Measurements from ENCODE around the gene ZDHHC21. TPM values are rescaled to one million over a fixed set of nuclear protein-coding genes. Genes with fewer than 3 reads are reported as not detected.

Gene ZDHHC21
- total and polyA plus RNA-seq, 2 donors (not counting 1 experiment from before 2014, with no cell fraction given) = 5.2 to 8.6 TPM

GRCh38 chr9:14731294-14731981, 38.2 kb upstream of the ZDHHC21 start:
- Histone ChIP-seq H4K20me1 (ENCODE audit: control insufficient read depth, extremely low read depth, insufficient read depth, low read length) (no peaks in the 10 kb centered on the region), H3K79me2 (ENCODE audit: control insufficient read depth, insufficient read depth, low read length) (no peaks in the 10 kb centered on the region), H3K4me1 (ENCODE audit: control insufficient read depth, extremely low read depth, insufficient read depth, low read length) (no peaks in the 10 kb centered on the region), H3K4me2 (ENCODE audit: extremely low read depth, insufficient read depth, low read length) (no peak overlapping the region), H3K36me3 (ENCODE audit: control insufficient read depth, insufficient read depth, low read length) (no peaks in the 10 kb centered on the region), H3K27me3 (ENCODE audit: control insufficient read depth, insufficient read depth, low read length) (no peaks in the 10 kb centered on the region), H3K4me3 (replicated peaks in 1 of 4; ENCODE audit: control extremely low read depth in 1 of 4, insufficient read depth in 1 of 4, low read depth in 3 of 4, low read length in 4 of 4) (no peak overlapping the region), H2AFZ (ENCODE audit: low read length) (no peak overlapping the region), H3K27ac (ENCODE audit: insufficient read depth, low read length) (no peak overlapping the region), H3K9me3 (ENCODE audit: control insufficient read depth, insufficient read depth, low read depth, low read length) (no peaks in the 10 kb centered on the region), H3K9ac (ENCODE audit: insufficient read depth, low read length) (no peak overlapping the region)
- no peak for DNase-seq (ENCODE audit: low read depth in 2 of 2)
- TF ChIP-seq, protein P1, sequence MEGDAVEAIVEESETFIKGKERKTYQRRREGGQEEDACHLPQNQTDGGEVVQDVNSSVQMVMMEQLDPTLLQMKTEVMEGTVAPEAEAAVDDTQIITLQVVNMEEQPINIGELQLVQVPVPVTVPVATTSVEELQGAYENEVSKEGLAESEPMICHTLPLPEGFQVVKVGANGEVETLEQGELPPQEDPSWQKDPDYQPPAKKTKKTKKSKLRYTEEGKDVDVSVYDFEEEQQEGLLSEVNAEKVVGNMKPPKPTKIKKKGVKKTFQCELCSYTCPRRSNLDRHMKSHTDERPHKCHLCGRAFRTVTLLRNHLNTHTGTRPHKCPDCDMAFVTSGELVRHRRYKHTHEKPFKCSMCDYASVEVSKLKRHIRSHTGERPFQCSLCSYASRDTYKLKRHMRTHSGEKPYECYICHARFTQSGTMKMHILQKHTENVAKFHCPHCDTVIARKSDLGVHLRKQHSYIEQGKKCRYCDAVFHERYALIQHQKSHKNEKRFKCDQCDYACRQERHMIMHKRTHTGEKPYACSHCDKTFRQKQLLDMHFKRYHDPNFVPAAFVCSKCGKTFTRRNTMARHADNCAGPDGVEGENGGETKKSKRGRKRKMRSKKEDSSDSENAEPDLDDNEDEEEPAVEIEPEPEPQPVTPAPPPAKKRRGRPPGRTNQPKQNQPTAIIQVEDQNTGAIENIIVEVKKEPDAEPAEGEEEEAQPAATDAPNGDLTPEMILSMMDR (conservative IDR thresholded peaks at IDR 0.05 in 1 of 2, IDR thresholded peaks at IDR 0.05 in 1 of 2; ENCODE audit: low read depth in 1 of 2, low read length in 2 of 2) = no peak
- no peak for TF ChIP-seq EZH2 (IDR thresholded peaks at IDR 0.05; ENCODE audit: low read length, missing control alignments)

DNA sequence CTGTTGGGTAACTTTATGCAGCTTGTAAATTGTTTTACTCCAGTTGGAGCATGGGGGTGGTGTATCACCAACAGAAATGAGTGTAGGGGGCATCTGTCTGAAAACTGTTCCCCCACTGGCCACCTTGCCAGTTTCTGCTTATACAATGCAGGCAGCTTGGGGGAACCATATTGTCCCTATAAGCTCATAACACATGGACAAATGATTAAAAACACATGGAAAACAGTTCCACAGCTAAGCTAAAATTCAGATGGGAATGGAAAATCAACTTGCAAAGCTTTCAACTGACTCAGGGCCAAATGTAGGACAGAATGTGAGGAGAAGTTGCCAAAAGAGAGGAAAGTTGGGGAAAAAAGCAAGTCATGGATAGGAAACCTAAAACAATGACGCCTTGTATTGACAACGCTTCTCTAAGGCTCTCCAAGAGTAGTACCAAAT, 37.2 kb upstream of the ZDHHC21 start:
- no peak overlapping the region for H2AFZ ChIP-seq (ENCODE audit: low read length)
- no peaks in the 10 kb centered on the region for H3K79me2 ChIP-seq (ENCODE audit: control insufficient read depth, insufficient read depth, low read length)
- no peaks in the 10 kb centered on the region for H3K27me3 ChIP-seq (ENCODE audit: control insufficient read depth, insufficient read depth, low read length)
- no peak overlapping the region for H3K4me3 ChIP-seq (replicated peaks in 1 of 4; ENCODE audit: control extremely low read depth in 1 of 4, insufficient read depth in 1 of 4, low read depth in 3 of 4, low read length in 4 of 4)
- TF ChIP-seq, protein P1 (conservative IDR thresholded peaks at IDR 0.05 in 1 of 2, IDR thresholded peaks at IDR 0.05 in 1 of 2; ENCODE audit: low read depth in 1 of 2, low read length in 2 of 2) = no peak
- no peak for TF ChIP-seq EZH2 (IDR thresholded peaks at IDR 0.05; ENCODE audit: low read length, missing control alignments)
- no peak overlapping the region for H3K9ac ChIP-seq (ENCODE audit: insufficient read depth, low read length)
- no peaks in the 10 kb centered on the region for H3K36me3 ChIP-seq (ENCODE audit: control insufficient read depth, insufficient read depth, low read length)
- H4K20me1 ChIP-seq (ENCODE audit: control insufficient read depth, extremely low read depth, insufficient read depth, low read length) = no peaks in the 10 kb centered on the region
- no peaks in the 10 kb centered on the region for H3K4me1 ChIP-seq (ENCODE audit: control insufficient read depth, extremely low read depth, insufficient read depth, low read length)
- no peak overlapping the region for H3K27ac ChIP-seq (ENCODE audit: insufficient read depth, low read length)
- no peak for DNase-seq (ENCODE audit: low read depth in 2 of 2)
- no peaks in the 10 kb centered on the region for H3K9me3 ChIP-seq (ENCODE audit: control insufficient read depth, insufficient read depth, low read depth, low read length)
- no peak overlapping the region for H3K4me2 ChIP-seq (ENCODE audit: extremely low read depth, insufficient read depth, low read length)

- no peak overlapping the region for H3K4me2 ChIP-seq (ENCODE audit: extremely low read depth, insufficient read depth, low read length)
- no peak overlapping the region for H2AFZ ChIP-seq (ENCODE audit: low read length)
- no peaks in the 10 kb centered on the region for H3K4me1 ChIP-seq (ENCODE audit: control insufficient read depth, extremely low read depth, insufficient read depth, low read length)
- no peaks in the 10 kb centered on the region for H4K20me1 ChIP-seq (ENCODE audit: control insufficient read depth, extremely low read depth, insufficient read depth, low read length)
- H3K79me2 ChIP-seq (ENCODE audit: control insufficient read depth, insufficient read depth, low read length) = no peaks in the 10 kb centered on the region
- H3K27me3 ChIP-seq (ENCODE audit: control insufficient read depth, insufficient read depth, low read length) = no peaks in the 10 kb centered on the region
- TF ChIP-seq, protein P1 (conservative IDR thresholded peaks at IDR 0.05 in 1 of 2, IDR thresholded peaks at IDR 0.05 in 1 of 2; ENCODE audit: low read depth in 1 of 2, low read length in 2 of 2) = no peak
- no peak for TF ChIP-seq EZH2 (IDR thresholded peaks at IDR 0.05; ENCODE audit: low read length, missing control alignments)
- H3K4me3 ChIP-seq (replicated peaks in 1 of 4; ENCODE audit: control extremely low read depth in 1 of 4, insufficient read depth in 1 of 4, low read depth in 3 of 4, low read length in 4 of 4) = no peak overlapping the region
- H3K36me3 ChIP-seq (ENCODE audit: control insufficient read depth, insufficient read depth, low read length) = no peaks in the 10 kb centered on the region
- no peaks in the 10 kb centered on the region for H3K9me3 ChIP-seq (ENCODE audit: control insufficient read depth, insufficient read depth, low read depth, low read length)
- DNase-seq (ENCODE audit: low read depth in 2 of 2) = no peak
- no peak overlapping the region for H3K9ac ChIP-seq (ENCODE audit: insufficient read depth, low read length)
- no peak overlapping the region for H3K27ac ChIP-seq (ENCODE audit: insufficient read depth, low read length)
These were observed 30.1 kb upstream of the ZDHHC21 start for GRCh38 chr9:14723301-14723700.

Measured in fibroblast of lung (primary cell).